OCI-LY7 (cell line): ENCODE data around the gene AP3S2. TPM values are rescaled to one million over a fixed set of nuclear protein-coding genes. Genes with fewer than 3 reads are reported as not detected.

Experiments
- BruUV-seq: library from RNA; stranded (reverse); fragments of 400-500 nt; replicated peaks from 2 replicates; lab custom pipeline; 2021; lab: Mats Ljungman, UMichigan
- CTCF ChIA-PET: fragments of 300-600 bp; sonication (Branson Sonifier 250); formaldehyde crosslinking; loops from one replicate; lab custom pipeline; 2022; ENCODE audit warnings: antibody characterized with exemption; ENCODE audit not compliant: unreplicated experiment; lab: Charles Lee
- POLR2A ChIA-PET: fragments of 300-600 bp; sonication (Branson Sonifier 250); formaldehyde crosslinking; loops from one replicate; lab custom pipeline; 2022; ENCODE audit warnings: antibody characterized with exemption; lab: Charles Lee
- DNase-seq: peaks from one replicate; pipeline ENCODE4 v3.0.0-alpha.2; 2015; ENCODE audit warnings: low spot score
- H2AFZ ChIP-seq: fragments of 200-600 bp; sonication (generic), shearing (Covaris generic); 2 replicates; pipeline ENCODE4 v1.6.1; 2014; ENCODE audit warnings: mild to moderate bottlenecking, antibody characterized with exemption, low read length, moderate library complexity
- H3K27ac ChIP-seq: fragments of 200-600 bp; sonication (generic); 2 replicates; pipeline ENCODE4 v1.5.1; 2014; ENCODE audit warnings: mixed run types, low read depth, mild to moderate bottlenecking, moderate library complexity, low read length, inconsistent platforms; ENCODE audit not compliant: poor library complexity, severe bottlenecking
- H3K36me3 ChIP-seq: fragments of 200-600 bp; sonication (generic); 2 replicates; pipeline ENCODE4 v1.6.1; 2014; ENCODE audit warnings: mild to moderate bottlenecking, antibody characterized with exemption, low read length, moderate library complexity, mixed read lengths; ENCODE audit not compliant: insufficient read depth
- H3K4me1 ChIP-seq: fragments of 200-600 bp; sonication (generic); 2 replicates; pipeline ENCODE4 v1.5.1; 2014; ENCODE audit warnings: mild to moderate bottlenecking, low read length; ENCODE audit not compliant: insufficient read depth, poor library complexity, severe bottlenecking
- H3K4me2 ChIP-seq: fragments of 200-600 bp; sonication (generic); 2 replicates; pipeline ENCODE4 v1.6.1; 2014; ENCODE audit warnings: mild to moderate bottlenecking, low read length
- H3K4me3 ChIP-seq: fragments of 200-600 bp; sonication (generic); 2 replicates; pipeline ENCODE4 v1.5.1; 2014; ENCODE audit warnings: mild to moderate bottlenecking, low read depth, low read length; ENCODE audit not compliant: poor library complexity, severe bottlenecking
- H3K79me2 ChIP-seq: fragments of 200-600 bp; sonication (generic); 2 replicates; pipeline ENCODE4 v1.6.1; 2016; ENCODE audit warnings: low read depth, mild to moderate bottlenecking, low read length, moderate library complexity, mixed read lengths; ENCODE audit not compliant: insufficient read depth
- H3K9me2 ChIP-seq: fragments of 200-600 bp; sonication (generic); 2 replicates; pipeline ENCODE4 v1.6.1; 2016; ENCODE audit warnings: mild to moderate bottlenecking, low read length, mixed read lengths; ENCODE audit not compliant: insufficient read depth
- H3K9me3 ChIP-seq: fragments of 200-600 bp; sonication (generic); 2 replicates; pipeline ENCODE4 v1.6.1; 2014; ENCODE audit warnings: mild to moderate bottlenecking, mixed run types, low read length, mixed read lengths
- H4K20me1 ChIP-seq: fragments of 200-600 bp; sonication (generic); 2 replicates; pipeline ENCODE4 v1.6.1; 2014; ENCODE audit warnings: mild to moderate bottlenecking, antibody characterized with exemption, low read length, moderate library complexity, mixed read lengths; ENCODE audit not compliant: insufficient read depth
- EZH2phosphoT487 ChIP-seq: fragments of 200-600 bp; sonication (generic); IDR thresholded peaks from 2 replicates; pipeline ENCODE4 v1.6.1; 2018; ENCODE audit warnings: low read depth, borderline replicate concordance, mild to moderate bottlenecking, mixed run types, antibody characterized with exemption, low read length, moderate library complexity, mixed read lengths
- intact Hi-C: fragments of 100-400 bp; cut with micrococcal nuclease; formaldehyde crosslinking; loops from one replicate; pipeline ENCODE4 v1.10.0; 2022; ENCODE audit not compliant: unreplicated experiment
- total RNA-seq, 2 experiments: library from RNA; depleted of rRNA in 1 of 2; stranded (reverse); fragments of >200 nt in 1 of 2; shearing (Covaris generic) in 1 of 2; gene quantifications; 2 replicates each; pipeline ENCODE4 v1.2.3, GENCODE V29; 2014 to 2022
- TF ChIP-seq, protein P1 (sequence below): fragments of 200-600 bp; sonication (generic); conservative IDR thresholded peaks from 2 replicates; pipeline ENCODE4 v1.5.1; 2014; ENCODE audit warnings: mild to moderate bottlenecking, antibody characterized with exemption, low read length, moderate library complexity, mixed read lengths

AP3S2 gene
- total RNA-seq, 2 experiments from 2014 or later, result 20.8 to 30.4 TPM

GRCh38 chr15:89818287-89818686 lies 75.5 kb downstream of the AP3S2 start:
- ChIA-PET POLR2A (no interaction called here), CTCF (no interaction called here)
- intact Hi-C loops, result no loop called here
- Histone ChIP-seq H3K4me2 (no peak overlapping the region), H3K9me3 (no peaks in the 10 kb centered on the region), H3K9me2 (no peaks in the 10 kb centered on the region), H2AFZ (no peak overlapping the region), H3K27ac (no peak overlapping the region), H4K20me1 (no peaks in the 10 kb centered on the region), H3K4me3 (no peak overlapping the region), H3K36me3 (no peaks in the 10 kb centered on the region), H3K4me1 (no peaks in the 10 kb centered on the region), H3K79me2 (no peaks in the 10 kb centered on the region)
- TF ChIP-seq EZH2phosphoT487, result no peak
- TF ChIP-seq, protein P1, sequence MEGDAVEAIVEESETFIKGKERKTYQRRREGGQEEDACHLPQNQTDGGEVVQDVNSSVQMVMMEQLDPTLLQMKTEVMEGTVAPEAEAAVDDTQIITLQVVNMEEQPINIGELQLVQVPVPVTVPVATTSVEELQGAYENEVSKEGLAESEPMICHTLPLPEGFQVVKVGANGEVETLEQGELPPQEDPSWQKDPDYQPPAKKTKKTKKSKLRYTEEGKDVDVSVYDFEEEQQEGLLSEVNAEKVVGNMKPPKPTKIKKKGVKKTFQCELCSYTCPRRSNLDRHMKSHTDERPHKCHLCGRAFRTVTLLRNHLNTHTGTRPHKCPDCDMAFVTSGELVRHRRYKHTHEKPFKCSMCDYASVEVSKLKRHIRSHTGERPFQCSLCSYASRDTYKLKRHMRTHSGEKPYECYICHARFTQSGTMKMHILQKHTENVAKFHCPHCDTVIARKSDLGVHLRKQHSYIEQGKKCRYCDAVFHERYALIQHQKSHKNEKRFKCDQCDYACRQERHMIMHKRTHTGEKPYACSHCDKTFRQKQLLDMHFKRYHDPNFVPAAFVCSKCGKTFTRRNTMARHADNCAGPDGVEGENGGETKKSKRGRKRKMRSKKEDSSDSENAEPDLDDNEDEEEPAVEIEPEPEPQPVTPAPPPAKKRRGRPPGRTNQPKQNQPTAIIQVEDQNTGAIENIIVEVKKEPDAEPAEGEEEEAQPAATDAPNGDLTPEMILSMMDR, result no peak
- BruUV-seq, result no TSS peak
- DNase-seq, result no peak

DNA sequence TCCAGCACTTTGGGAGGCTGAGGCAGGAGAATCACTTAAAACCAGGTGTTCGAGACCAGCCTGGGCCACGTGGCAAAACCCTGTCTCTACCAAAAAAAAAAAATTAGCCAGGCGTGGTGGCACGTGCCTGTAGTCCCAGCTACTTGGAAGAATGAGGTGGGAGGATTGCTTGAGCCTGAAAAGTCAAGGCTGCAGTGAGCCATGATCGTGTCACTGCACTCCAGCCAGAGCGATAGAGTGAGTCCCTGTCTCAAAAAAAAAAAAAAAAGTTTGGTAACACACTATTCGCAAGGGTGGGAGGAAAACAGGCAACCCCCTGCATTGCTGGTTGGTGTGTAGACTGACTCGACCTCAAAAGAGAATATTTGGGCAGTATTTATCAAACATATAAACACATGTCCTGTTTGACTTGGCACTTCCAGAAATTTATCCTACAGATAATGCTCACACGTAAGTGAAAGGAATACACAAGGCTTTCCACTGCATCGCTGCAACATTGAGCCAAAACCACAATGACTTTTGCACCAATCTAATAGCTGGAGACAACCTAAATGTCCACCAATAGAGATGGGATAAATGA lies 76.0 kb downstream of the AP3S2 start:
- Histone ChIP-seq H3K4me3 (no peak overlapping the region), H3K79me2 (no peaks in the 10 kb centered on the region), H3K9me2 (no peaks in the 10 kb centered on the region), H4K20me1 (no peaks in the 10 kb centered on the region), H3K36me3 (no peaks in the 10 kb centered on the region), H3K4me2 (no peak overlapping the region), H2AFZ (no peak overlapping the region), H3K27ac (no peak overlapping the region), H3K9me3 (no peaks in the 10 kb centered on the region), H3K4me1 (no peaks in the 10 kb centered on the region)
- intact Hi-C loops, result no loop called here
- TF ChIP-seq, protein P1, result no peak
- TF ChIP-seq EZH2phosphoT487, result no peak
- ChIA-PET POLR2A (no interaction called here), CTCF (no interaction called here)
- no peak for DNase-seq
- no TSS peak for BruUV-seq

DNA sequence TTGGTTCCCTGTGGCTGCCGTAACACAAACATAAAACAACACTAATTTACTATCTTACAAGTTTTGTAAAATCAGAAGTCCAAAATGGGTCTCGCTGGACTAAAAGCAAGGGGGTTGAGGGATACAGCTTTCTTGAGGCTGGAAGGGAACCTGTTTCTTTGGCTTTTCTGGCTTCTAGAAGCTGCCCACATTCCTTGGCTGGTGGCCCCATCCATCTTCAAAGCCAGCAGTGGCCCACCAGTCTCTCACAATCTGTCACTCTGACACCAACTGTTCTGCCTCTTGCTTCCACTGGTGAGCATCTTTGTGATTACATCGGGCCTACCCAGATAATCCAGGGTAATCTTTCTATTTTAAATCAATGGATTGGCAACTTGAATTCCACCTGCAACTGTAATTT lies 78.0 kb downstream of the AP3S2 start:
- no peaks in the 10 kb centered on the region for H3K4me1 ChIP-seq
- DNase-seq, result no peak
- no peaks in the 10 kb centered on the region for H3K9me2 ChIP-seq
- ChIA-PET CTCF (no interaction called here), POLR2A (interaction anchor here (0.7 kb wide), 1 partner anchor 17 kb away, joined by 3 read pairs; no protein-coding TSS in a partner anchor)
- H3K4me3 ChIP-seq, result no peak overlapping the region
- TF ChIP-seq, protein P1, result no peak
- no peak for TF ChIP-seq EZH2phosphoT487
- H3K4me2 ChIP-seq, result no peak overlapping the region
- no peak overlapping the region for H3K27ac ChIP-seq
- intact Hi-C loops, result no loop called here
- H3K9me3 ChIP-seq, result no peaks in the 10 kb centered on the region
- no peaks in the 10 kb centered on the region for H4K20me1 ChIP-seq
- H2AFZ ChIP-seq, result no peak overlapping the region
- H3K36me3 ChIP-seq, result no peaks in the 10 kb centered on the region
- no TSS peak for BruUV-seq
- no peaks in the 10 kb centered on the region for H3K79me2 ChIP-seq
